Urinary bladder (tissue), 4 donors: Measurements from ENCODE around the gene FOXRED1. TPM values are rescaled to one million over a fixed set of nuclear protein-coding genes. Genes with fewer than 3 reads are reported as not detected.
"Not testable (repeated sequence)": the region's sequence is repeated elsewhere in the genome, so short reads cannot be mapped to it uniquely, and the experiment has no call there.

Experiments
- DNase-seq: peaks from one replicate; pipeline ENCODE4 v3.0.0-alpha.2; 2015; ENCODE audit errors: extremely low spot score
- H3K27ac ChIP-seq: one replicate; pipeline ENCODE4 v1.5.1; 2013; ENCODE audit warnings: low read depth, mild to moderate bottlenecking, moderate library complexity
- H3K36me3 ChIP-seq: one replicate; pipeline ENCODE4 v1.6.1; 2013; ENCODE audit warnings: mild to moderate bottlenecking, moderate library complexity; ENCODE audit not compliant: insufficient read depth
- H3K4me1 ChIP-seq: one replicate; pipeline ENCODE4 v1.6.1; 2013; ENCODE audit warnings: mild to moderate bottlenecking, moderate library complexity; ENCODE audit not compliant: insufficient read depth
- H3K4me3 ChIP-seq: one replicate; pipeline ENCODE4 v1.5.1; 2013; ENCODE audit warnings: low read depth, low read length
- WGBS: extraction: QIAGEN DNeasy Blood & Tissue Kit; methylation state at CpG from one replicate; pipeline ENCODE4 v1.1.7; 2013; 5-methylcytosine and 5-hydroxymethylcytosine counted together
- polyA plus RNA-seq: library from polyadenylated mRNA; stranded (reverse); fragments of 200-250 nt; gene quantifications from one replicate; pipeline ENCODE4 v1.2.3, GENCODE V29; 2013
- total RNA-seq: library from RNA; depleted of rRNA; stranded (reverse); fragments of >200 nt; gene quantifications from one replicate; pipeline ENCODE4 v1.2.3, GENCODE V29; 2014
- donor health status: healthy with polysubstance abuse.
- donor health status: healthy.

The FOXRED1 gene
- total and polyA plus RNA-seq, 2 donors: 11.4 to 20.4 TPM

DNA sequence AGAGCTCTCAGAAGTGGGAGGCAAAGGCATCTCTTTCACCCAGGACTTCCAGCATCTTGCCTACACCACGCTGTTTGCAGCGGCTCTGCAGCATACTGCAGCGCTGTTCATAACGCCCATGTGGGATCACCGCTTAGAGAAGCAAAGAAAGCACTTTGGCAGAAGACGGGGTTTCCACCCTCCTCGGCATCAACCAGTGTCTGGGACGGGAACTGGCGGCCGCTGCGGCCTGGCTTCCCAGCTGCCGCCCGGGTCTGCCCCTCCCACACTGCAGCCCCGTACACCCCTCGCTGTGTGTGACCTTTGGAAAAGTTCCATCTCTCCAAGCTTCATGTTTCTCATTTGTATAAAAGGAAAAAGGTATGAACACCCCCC lies 13.4 kb downstream of the FOXRED1 start:
- Histone ChIP-seq H3K36me3 (no peaks in the 10 kb centered on the region), H3K27ac (peak overlapping the region; percentile 94), H3K4me3 (peak overlapping the region; percentile 75), H3K4me1 (no peaks in the 10 kb centered on the region)
- no peak for DNase-seq
- WGBS: under 1% methylated on average over 15 of the region's 15 CpGs

DNA sequence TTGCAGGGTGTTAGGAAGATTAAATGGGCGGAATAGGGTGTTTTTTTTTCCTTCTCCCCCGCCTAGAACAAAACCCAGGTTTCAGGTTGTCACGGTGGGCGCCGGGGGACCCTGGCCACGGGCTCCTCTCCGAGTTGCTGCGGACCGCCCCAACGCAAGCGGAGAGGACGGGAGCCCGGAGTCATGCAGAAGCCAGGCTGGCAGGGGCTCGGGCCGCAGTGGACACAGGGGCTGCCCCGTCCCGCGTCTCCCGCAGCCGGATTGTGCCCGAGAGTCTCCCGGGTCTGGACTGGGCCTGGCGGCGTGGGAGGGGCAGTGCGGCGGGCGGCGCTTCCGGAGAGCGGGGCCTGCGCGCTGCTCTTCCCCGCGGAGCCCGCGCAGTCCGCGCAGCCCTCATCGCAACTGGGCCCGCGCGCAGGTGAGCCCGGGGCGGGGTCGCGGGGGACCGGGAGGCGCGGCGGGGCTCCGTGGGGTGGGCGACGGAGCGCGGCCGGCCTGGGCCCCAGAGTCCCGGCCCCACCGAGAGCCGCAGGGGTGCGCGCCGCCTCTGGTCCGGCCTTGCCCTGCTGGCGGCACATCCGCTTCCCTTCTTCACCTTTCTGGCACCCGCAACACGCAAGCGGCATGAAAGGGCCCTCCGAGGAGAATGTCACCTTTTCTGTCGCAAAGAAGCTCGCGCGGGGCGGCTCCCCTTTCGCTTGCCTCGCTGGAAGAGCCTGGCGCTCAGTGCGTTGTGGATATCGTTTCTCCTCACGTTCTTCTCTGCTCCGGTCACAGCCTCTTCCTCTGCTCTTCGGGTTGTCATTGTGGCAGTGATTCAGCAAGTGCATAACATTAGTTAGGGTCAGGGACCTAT lies 14.0 kb downstream of the FOXRED1 start, which contains the start of gene TIRAP:
Gene TIRAP (plus strand): TSS at position 358 of the 856 bp plus-strand sequence. CDS start 7,802 bp downstream, outside the sequence.
- Histone ChIP-seq H3K4me3 (peak within 1 kb of the TSS; percentile 75), H3K27ac (peak within 1 kb of the TSS; percentile 94), H3K4me1 (no peaks in the 10 kb centered on the region), H3K36me3 (no peaks in the 10 kb centered on the region)
- DNase-seq: peak; percentile 23
- under 1% methylated on average over 82 of the region's 82 CpGs for WGBS

DNA sequence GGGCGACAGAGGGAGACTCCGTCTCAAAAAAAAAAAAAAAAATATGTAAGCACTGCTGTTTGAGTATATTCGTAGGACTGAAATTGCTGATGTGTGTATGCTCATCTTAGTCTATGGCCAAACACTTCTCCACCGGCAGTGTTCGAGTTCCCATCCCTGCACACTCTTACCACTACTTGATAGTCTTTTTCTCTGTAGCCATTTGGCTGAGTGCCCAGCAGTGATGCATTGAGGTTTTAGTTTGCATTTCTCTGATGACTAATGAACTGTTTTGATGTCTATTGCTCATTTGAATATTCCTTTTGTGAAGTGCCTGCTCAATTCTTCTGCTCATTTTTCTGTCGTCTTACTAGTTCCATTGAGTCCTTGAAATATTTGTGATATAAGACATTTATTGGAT lies 15.9 kb downstream of the FOXRED1 start:
- Histone ChIP-seq H3K4me3 (no peak overlapping the region), H3K27ac (no peak overlapping the region), H3K36me3 (no peaks in the 10 kb centered on the region), H3K4me1 (no peaks in the 10 kb centered on the region)
- no peak for DNase-seq
- WGBS: 57% methylated on average over 6 of the region's 6 CpGs

DNA sequence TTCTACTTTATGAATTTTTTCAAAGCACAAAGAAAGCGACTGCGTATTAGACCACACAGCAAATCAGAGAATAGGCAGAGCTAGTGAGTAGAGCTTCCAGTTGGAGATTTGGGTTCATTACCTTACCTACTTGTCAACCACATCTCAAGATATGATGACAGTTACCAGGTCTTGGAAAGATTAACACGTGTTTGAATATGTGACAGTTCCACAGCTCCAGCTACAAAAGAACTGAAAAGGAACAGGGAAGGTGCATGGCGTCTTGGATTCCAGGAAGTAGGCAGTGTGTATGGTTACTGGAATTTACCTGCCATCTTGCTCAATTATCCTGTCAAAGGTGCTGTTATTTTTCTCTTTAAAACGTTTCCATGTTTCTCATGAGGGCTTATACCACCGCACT lies 19.3 kb downstream of the FOXRED1 start:
- Histone ChIP-seq H3K36me3 (peaks cover 2% of the 10 kb centered on the region), H3K27ac (no peak overlapping the region), H3K4me3 (no peak overlapping the region), H3K4me1 (no peaks in the 10 kb centered on the region)
- no peak for DNase-seq
- 89% methylated on average over 6 of the region's 6 CpGs for WGBS

DNA sequence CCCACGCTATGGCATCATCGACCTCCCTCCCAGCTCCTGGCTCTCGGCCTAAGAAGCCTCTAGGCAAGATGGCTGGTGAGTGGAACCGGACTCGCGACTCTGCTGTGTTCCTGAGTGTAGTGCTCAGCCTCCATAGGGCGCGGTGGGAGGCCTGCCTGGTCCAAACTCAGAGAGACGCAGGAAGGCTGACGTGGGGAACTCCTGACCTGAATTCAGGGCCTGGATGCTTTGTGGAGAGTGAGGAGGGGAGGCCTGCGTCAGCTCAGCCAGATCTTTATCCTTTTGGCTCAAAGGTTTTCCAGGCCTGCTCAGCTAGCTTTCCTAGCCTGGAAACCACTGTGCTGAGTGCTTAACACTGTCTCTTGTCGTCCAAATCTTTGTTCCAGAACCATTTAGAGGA lies 21.9 kb downstream of the FOXRED1 start:
- Histone ChIP-seq H3K27ac (no peak overlapping the region), H3K4me3 (no peak overlapping the region), H3K4me1 (no peaks in the 10 kb centered on the region), H3K36me3 (peaks cover 2% of the 10 kb centered on the region)
- DNase-seq: no peak
- WGBS: 71% methylated on average over 12 of the region's 12 CpGs

DNA sequence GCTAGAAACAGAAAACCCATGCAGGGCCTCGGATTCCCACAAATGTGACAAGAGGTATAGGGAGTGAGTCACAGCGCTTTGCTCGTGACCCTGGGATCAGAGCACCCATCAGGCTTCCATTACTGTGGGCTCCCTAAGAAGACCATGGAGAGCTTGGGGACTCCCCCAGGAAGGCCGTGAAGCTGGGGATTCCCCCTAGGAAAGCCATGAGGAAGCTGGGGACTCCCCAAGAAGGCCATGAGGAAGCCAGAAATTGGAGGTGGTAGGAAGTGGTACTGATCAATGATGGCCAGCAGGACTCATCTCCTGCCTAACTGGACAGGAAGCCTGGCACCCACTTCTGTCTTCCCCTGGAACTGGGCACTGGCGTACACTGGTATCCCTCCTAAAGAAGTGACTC lies 24.8 kb downstream of the FOXRED1 start:
- no peak overlapping the region for H3K4me3 ChIP-seq
- peaks cover 2% of the 10 kb centered on the region for H3K36me3 ChIP-seq
- 88% methylated on average over 5 of the region's 5 CpGs for WGBS
- no peak for DNase-seq
- H3K4me1 ChIP-seq: no peaks in the 10 kb centered on the region
- H3K27ac ChIP-seq: no peak overlapping the region

DNA sequence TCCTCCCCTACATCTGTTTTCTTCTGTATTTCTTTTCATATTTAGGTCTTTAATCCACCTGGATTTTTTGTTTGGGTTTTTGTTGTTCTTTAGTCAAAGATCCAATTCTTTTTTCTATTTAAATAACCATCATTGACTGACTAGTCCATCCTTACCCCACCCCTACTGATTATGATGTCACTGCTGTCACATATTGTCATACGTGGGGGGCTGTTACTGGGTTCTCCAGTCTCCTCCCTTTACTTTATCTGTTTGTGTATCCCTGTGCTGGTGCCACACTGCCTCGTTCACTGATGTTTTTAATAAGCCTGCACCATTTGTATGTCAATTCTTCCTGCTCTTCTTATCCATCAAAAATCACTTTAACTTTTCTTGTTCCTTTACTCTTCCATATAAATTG lies 28.1 kb downstream of the FOXRED1 start:
- 73% methylated on average over 2 of the region's 2 CpGs for WGBS
- Histone ChIP-seq H3K36me3 (peaks cover 2% of the 10 kb centered on the region), H3K4me3 (no peak overlapping the region), H3K27ac (no peak overlapping the region), H3K4me1 (no peaks in the 10 kb centered on the region)
- DNase-seq: no peak

DNA sequence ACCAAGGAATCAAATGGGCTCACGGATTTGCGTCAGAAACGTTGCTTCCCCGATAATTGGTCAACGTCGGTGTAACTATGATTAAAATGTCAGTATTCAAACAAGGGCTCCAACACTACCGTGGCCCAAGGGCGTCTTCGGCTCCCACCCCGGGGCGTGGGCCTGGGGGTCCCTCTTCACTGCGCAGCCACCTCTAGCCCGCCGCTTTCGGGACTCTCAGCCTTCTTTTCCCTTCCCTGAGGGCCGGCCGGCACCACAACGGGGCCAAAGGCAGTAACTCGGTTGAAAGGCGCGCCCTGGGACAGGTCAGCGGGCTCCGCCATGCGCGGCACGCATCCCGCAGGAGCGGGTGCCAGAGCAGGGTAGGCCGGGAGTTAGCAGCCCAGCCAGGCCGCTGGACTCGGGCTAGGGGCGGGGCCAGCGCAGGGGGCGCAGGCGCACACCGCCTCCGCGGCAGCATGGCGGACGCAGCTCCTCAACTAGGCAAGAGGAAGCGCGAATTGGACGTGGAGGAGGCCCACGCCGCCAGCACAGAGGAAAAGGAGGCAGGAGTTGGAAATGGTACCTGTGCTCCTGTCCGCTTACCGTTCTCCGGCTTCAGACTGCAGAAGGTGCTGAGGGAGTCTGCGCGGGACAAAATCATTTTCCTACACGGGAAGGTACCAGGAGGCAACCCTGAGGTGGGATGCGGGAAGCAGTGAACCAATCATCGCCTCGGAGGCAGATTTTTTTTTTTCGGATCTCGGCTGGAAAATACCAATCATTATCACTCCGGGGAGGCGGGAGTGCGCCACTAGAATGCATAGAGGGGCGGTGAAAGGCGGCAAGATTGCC lies 34.9 kb downstream of the FOXRED1 start, which contains the start of gene DCPS:
Gene DCPS (plus strand): TSS at position 438 of the 834 bp plus-strand sequence. CDS start 21 bp downstream, at position 459.
- DNase-seq: peak; percentile 81
- Histone ChIP-seq H3K36me3 (no peaks in the 10 kb centered on the region), H3K27ac (peak within 1 kb of the TSS; percentile 73), H3K4me3 (peak within 1 kb of the TSS; percentile 51), H3K4me1 (no peaks in the 10 kb centered on the region)
- WGBS: 1% methylated on average over 61 of the region's 61 CpGs

DNA sequence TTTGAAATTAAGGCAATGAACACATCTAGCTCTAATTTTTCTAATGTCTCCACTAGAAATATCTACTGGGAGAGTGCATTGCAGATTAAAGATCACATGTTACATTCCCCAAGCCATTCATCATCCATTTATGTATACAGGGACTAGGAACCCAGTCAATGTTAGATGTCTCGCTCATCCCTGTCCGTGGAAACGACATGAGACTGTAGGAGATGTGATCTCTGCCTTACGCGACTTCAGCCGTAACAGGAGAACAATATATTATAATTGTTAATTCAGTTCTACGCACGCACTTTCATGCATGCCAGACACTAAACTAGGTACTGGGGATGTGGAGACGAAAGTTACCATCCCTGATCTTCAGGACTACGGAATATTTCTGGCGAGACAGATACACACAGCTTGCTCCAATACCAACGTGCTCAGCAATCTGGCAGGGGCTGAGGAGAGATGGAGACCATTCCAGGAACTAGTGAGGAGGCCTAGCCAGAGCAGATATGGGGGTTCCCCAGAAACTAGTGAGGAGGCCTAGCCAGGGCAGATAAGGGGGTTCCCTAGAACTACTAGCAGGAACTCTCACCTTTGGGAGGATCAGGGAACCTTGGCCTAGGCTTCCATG lies 35.6 kb downstream of the FOXRED1 start:
- WGBS: 18% methylated on average over 12 of the region's 12 CpGs
- H3K36me3 ChIP-seq: no peaks in the 10 kb centered on the region

DNA sequence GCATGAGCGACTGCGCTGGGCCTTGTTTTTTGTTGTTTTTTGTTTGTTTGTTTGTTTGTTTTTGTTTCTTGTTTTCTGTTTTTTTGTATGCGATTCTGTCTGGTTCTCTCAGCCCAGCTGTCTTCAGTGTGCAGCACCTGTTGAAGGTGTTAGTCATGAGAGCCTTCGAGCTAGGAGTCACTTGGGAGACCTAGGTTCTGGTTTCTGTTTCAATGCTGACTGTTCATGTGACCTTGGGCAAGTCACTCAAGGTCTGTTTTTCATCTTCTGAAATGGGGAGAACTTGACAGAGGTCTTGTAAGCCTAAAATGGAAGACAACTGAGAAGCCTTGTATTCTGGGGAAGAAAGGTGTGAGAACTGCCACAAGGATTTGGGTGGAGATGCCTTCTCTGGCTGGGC lies 36.7 kb downstream of the FOXRED1 start:
- 92% methylated on average over 4 of the region's 4 CpGs for WGBS
- no peak overlapping the region for H3K27ac ChIP-seq

More for the DNA sequence above, 35.6 kb downstream of the FOXRED1 start:
- H3K27ac ChIP-seq: no peak overlapping the region
- H3K4me1 ChIP-seq: no peaks in the 10 kb centered on the region
- H3K4me3 ChIP-seq: peak overlapping the region; percentile 51
- DNase-seq: no peak

DNA sequence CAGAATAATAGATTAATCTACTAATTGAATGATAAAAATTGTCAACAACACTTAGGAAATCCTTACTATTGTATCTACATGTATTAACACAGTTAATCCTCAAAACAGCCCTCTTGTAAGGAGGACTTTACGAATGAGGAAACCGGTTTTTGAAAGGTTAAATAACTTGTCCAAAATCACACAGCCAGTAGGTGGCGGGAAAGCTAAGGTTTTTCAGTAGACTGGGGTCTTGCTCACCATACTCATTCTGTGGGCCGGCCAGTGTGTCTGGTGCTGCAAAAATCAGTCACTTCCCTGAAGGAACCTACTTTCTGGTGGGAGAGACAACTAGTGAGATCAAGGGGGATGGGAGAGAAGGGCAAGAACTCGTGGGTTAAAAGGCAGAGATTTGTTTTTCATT lies 38.8 kb downstream of the FOXRED1 start:
- WGBS: 33% methylated on average over 5 of the region's 5 CpGs
- no peak overlapping the region for H3K4me3 ChIP-seq
- no peaks in the 10 kb centered on the region for H3K36me3 ChIP-seq
- no peaks in the 10 kb centered on the region for H3K4me1 ChIP-seq
- no peak overlapping the region for H3K27ac ChIP-seq
- no peak for DNase-seq

More for the DNA sequence above, 36.7 kb downstream of the FOXRED1 start:
- H3K4me1 ChIP-seq: no peaks in the 10 kb centered on the region
- no peak overlapping the region for H3K4me3 ChIP-seq
- no peak for DNase-seq
- no peaks in the 10 kb centered on the region for H3K36me3 ChIP-seq

DNA sequence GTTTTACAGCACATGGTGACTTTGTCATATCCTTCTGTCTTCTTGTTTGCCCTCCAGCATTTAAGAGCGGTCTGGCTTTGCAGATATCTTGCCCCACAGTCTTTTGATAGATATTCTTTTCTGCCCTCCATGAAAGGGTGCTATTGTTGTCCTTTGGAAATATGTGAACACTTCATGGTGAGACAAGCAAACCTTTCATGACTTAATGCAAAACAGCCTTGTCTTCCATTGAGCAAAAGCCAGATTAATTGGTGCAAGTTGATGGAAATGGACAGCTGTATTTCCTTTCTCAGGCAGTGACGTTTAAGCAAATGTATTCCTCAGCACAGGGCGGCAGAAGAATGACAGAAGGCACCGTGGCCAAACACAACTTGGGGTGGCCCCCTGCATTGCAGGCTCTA lies 39.3 kb downstream of the FOXRED1 start:
- Histone ChIP-seq H3K27ac (no peak overlapping the region), H3K36me3 (no peaks in the 10 kb centered on the region), H3K4me1 (no peaks in the 10 kb centered on the region), H3K4me3 (no peak overlapping the region)
- WGBS: 73% methylated on average over 4 of the region's 4 CpGs
- no peak for DNase-seq

DNA sequence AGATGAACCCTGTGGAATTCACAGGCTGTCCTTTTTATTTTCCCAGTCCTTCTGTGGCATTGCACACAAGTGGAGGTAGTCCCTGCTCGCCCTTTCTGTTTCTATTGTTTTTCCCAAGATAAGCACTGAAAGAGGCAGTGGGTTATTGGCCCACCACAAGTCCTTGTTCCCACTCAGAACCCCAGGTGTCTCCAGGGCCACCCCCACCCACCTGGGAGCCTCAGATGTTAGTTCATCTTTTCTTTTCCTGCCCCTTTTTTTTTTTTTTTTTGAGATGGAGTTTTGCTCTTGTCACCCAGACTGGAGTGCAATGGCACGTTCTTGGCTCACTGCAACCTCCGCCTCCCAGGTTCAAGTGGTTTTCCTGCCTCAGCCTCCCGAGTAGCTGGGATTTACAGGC lies 39.8 kb downstream of the FOXRED1 start:
- not testable (repeated sequence) for H3K27ac ChIP-seq

More for the DNA sequence above, 39.8 kb downstream of the FOXRED1 start:
- not testable (repeated sequence) for H3K4me3 ChIP-seq, H3K4me1 ChIP-seq, DNase-seq, H3K36me3 ChIP-seq
- WGBS: 94% methylated on average over 4 of the region's 4 CpGs
